SU-DHL-6 (cell line): Measurements from ENCODE around the gene TAMM41.

Source experiments
- EZH2phosphoT487 ChIP-seq: fragments of 200-600 bp; sonication (generic), shearing (Covaris generic); conservative IDR thresholded peaks from 2 replicates; pipeline ENCODE4 v1.6.1; 2018; ENCODE audit warnings: mild to moderate bottlenecking, antibody characterized with exemption, low read length, moderate library complexity, mixed read lengths
- TF ChIP-seq, protein P1 (sequence below): fragments of 200-600 bp; sonication (generic); IDR thresholded peaks from one replicate; pipeline ENCODE4 v1.5.1; 2017; ENCODE audit warnings: antibody characterized with exemption, mild to moderate bottlenecking, low read length, moderate library complexity; ENCODE audit not compliant: insufficient read depth, poor library complexity, severe bottlenecking

DNA sequence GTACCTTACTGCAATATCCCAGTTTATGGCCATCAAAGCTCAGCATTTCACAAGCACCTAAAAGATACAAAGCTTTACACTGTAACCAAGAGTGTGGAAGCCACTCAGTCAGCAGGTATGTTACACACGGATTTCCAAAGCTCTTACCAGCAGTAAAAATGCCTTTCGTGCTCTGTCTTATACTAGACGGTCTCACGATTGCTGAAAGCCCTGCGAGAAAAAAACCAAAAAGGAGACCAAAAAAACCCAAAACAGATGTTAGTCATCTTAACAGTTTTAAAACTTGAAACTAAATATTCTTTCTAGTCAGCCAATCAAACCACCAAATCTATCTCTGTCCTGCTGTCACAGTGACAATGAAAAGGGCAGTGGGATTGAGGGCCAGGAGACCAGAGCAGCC lies 39.0 kb downstream of the TAMM41 start:
- TF ChIP-seq, protein P1, sequence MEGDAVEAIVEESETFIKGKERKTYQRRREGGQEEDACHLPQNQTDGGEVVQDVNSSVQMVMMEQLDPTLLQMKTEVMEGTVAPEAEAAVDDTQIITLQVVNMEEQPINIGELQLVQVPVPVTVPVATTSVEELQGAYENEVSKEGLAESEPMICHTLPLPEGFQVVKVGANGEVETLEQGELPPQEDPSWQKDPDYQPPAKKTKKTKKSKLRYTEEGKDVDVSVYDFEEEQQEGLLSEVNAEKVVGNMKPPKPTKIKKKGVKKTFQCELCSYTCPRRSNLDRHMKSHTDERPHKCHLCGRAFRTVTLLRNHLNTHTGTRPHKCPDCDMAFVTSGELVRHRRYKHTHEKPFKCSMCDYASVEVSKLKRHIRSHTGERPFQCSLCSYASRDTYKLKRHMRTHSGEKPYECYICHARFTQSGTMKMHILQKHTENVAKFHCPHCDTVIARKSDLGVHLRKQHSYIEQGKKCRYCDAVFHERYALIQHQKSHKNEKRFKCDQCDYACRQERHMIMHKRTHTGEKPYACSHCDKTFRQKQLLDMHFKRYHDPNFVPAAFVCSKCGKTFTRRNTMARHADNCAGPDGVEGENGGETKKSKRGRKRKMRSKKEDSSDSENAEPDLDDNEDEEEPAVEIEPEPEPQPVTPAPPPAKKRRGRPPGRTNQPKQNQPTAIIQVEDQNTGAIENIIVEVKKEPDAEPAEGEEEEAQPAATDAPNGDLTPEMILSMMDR = no peak
- no peak for TF ChIP-seq EZH2phosphoT487
